ENCODE measurements around the gene FBXW11. TPM values are rescaled to one million over a fixed set of nuclear protein-coding genes. Genes with fewer than 3 reads are reported as not detected.

FBXW11 gene
- total and polyA plus RNA-seq, 10 of the 15 experiments (the other 5 are each of a cell fraction or from before 2014, with no cell fraction given): 4.3 to 61.5 (median 40.0) TPM

DNA sequence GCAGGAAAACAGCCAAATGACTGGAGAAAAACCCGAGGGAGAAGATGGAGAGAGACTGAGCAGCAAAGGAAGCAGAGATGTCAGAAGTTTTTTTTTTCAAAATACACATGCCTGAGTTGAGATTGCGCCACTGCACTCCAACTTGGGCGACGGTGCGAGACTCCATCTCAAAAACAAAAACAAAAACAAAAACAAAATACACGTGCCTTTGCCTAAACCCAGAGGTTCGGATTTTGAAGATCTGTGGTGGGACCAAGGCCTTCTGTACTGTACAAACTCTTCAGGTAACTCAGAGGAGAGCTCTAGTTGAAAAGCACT lies 38.8 kb upstream of the FBXW11 start:
- Histone ChIP-seq H4K20me1 (ENCODE audit: control insufficient read depth, insufficient read depth) (no peaks in the 10 kb centered on the region), H2AFZ (ENCODE audit: control insufficient read depth, low read depth, low read length) (no peak overlapping the region), H3K9ac (ENCODE audit: control insufficient read depth, insufficient read depth, low read length) (no peak overlapping the region), H3K79me2 (ENCODE audit: control insufficient read depth, insufficient read depth, low read length) (no peaks in the 10 kb centered on the region), H3K4me3 (no peak overlapping the region), H3K36me3 (ENCODE audit: control insufficient read depth in 2 of 2, insufficient read depth in 2 of 2, low read length in 1 of 2) (peaks cover 12 to 33% of the 10 kb centered on the region in 2 experiments), H3K4me2 (ENCODE audit: control insufficient read depth, insufficient read depth) (no peak overlapping the region), H3K4me1 (ENCODE audit: control insufficient read depth, insufficient read depth, low read length) (no peaks in the 10 kb centered on the region), H3K27ac (ENCODE audit: control insufficient read depth, insufficient read depth) (no peak overlapping the region), H3K9me3 (replicated peaks; ENCODE audit: control insufficient read depth, insufficient read depth, low read length) (no peaks in the 10 kb centered on the region), H3K27me3 (replicated peaks in 1 of 2; ENCODE audit: control insufficient read depth in 2 of 2, insufficient read depth in 2 of 2, low read length in 1 of 2) (no peaks in the 10 kb centered on the region)
- no peak for DNase-seq (ENCODE audit: low read depth, low spot score)
- WGBS (ENCODE audit: insufficient coverage, insufficient replicate concordance, low lambda C conversion rate, missing lambda C conversion rate): 72% methylated on average over 7 of the region's 7 CpGs
- ChIA-PET CTCF (interaction anchor here (1.5 to 1.6 kb wide), 3 partner anchors 132 to 143 kb away, joined by 3 to 10 read pairs (median 4); partner anchors contain the start of gene STK10), SMC1A (ENCODE audit: uncharacterized antibody, unreplicated experiment) (interaction anchor here (1.0 to 4.9 kb wide), 2 partner anchors 134 to 140 kb away, joined by 3 to 23 read pairs; no protein-coding TSS in a partner anchor), POLR2A (interaction anchor here (0.6 kb wide), 1 partner anchor 17 kb away, joined by 3 read pairs; no protein-coding TSS in a partner anchor), RAD21 (ENCODE audit: unreplicated experiment) (interaction anchor here (3.4 kb wide), 1 partner anchor 134 kb away, joined by 16 read pairs; no protein-coding TSS in a partner anchor)
- BruUV-seq (replicated peaks): no TSS peak
- ATAC-seq: no peak
- TF ChIP-seq NFYA (IDR thresholded peaks at IDR 0.05; ENCODE audit: borderline replicate concordance, low read depth, low read length) (no peak), SMAD1 (IDR thresholded peaks at IDR 0.05; ENCODE audit: low read depth, partially characterized antibody) (no peak), KDM1A (IDR thresholded peaks at IDR 0.05; ENCODE audit: borderline replicate concordance) (no peak), LARP7 (IDR thresholded peaks at IDR 0.05) (no peak), TBL1XR1 (IDR thresholded peaks at IDR 0.05; ENCODE audit: low read depth, low read length) (no peak), EP300 (IDR thresholded peaks at IDR 0.05; ENCODE audit: borderline replicate concordance in 1 of 2, control insufficient read depth in 1 of 2, low read depth in 2 of 2, low read length in 2 of 2) (no peak), SIX5 (IDR thresholded peaks at IDR 0.05; ENCODE audit: low read depth, low read length, severe bottlenecking) (no peak)
- TF ChIP-seq, protein P1, sequence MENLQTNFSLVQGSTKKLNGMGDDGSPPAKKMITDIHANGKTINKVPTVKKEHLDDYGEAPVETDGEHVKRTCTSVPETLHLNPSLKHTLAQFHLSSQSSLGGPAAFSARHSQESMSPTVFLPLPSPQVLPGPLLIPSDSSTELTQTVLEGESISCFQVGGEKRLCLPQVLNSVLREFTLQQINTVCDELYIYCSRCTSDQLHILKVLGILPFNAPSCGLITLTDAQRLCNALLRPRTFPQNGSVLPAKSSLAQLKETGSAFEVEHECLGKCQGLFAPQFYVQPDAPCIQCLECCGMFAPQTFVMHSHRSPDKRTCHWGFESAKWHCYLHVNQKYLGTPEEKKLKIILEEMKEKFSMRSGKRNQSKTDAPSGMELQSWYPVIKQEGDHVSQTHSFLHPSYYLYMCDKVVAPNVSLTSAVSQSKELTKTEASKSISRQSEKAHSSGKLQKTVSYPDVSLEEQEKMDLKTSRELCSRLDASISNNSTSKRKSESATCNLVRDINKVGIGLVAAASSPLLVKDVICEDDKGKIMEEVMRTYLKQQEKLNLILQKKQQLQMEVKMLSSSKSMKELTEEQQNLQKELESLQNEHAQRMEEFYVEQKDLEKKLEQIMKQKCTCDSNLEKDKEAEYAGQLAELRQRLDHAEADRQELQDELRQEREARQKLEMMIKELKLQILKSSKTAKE (IDR thresholded peaks at IDR 0.05; ENCODE audit: low read depth, poor library complexity, severe bottlenecking): no peak
- TF ChIP-seq, protein P2, sequence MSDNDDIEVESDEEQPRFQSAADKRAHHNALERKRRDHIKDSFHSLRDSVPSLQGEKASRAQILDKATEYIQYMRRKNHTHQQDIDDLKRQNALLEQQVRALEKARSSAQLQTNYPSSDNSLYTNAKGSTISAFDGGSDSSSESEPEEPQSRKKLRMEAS (IDR thresholded peaks at IDR 0.05; ENCODE audit: low read depth, low read length): no peak
- no peak for FAIRE-seq
- in situ Hi-C loops (cut with MboI): loop anchor here (5.0 kb wide), 1 partner anchor 628 kb away; the partner anchor contains the start of gene FGF18
- intact Hi-C loops (cut with micrococcal nuclease; ENCODE audit: unreplicated experiment): no loop called here
